Measurements from ENCODE around the gene HINT2. TPM values are rescaled to one million over a fixed set of nuclear protein-coding genes. Genes with fewer than 3 reads are reported as not detected.

Gene HINT2
- total and polyA plus RNA-seq, 7 donors = 36.5 to 64.7 (median 43.8) TPM

- WGBS, 3 donors = 95 to 100% (median 100%) methylated on average over 1 of the region's 1 CpG
Observed at GRCh38 chr9:35763803-35764202, 51.0 kb downstream of the HINT2 start.

GRCh38 chr9:35763181-35763580 lies 51.7 kb downstream of the HINT2 start:
- Histone ChIP-seq H3K4me1 (peaks cover 6% of the 10 kb centered on the region), H3K27me3 (ENCODE audit: insufficient read depth in 3 of 3, low read length in 2 of 3) (no peaks in the 10 kb centered on the region), H3K36me3 (ENCODE audit: insufficient read depth in 1 of 2, low read depth in 1 of 2) (no peaks in the 10 kb centered on the region), H3K4me3 (no peak overlapping the region), H3K9me3 (no peaks in the 10 kb centered on the region), H3K27ac (no peak overlapping the region)
- intact Hi-C loops (cut with DNase I) = no loop called here
- TF ChIP-seq CTCF (IDR thresholded peaks at IDR 0.05) = no peak
- 89 to 94% (median 93%) methylated on average over 2 of the region's 2 CpGs for WGBS, 3 donors
- ATAC-seq (no peak), DNase-seq (no peak)

More at GRCh38 chr9:35763803-35764202, 51.0 kb downstream of the HINT2 start:
- DNase-seq (no peak), ATAC-seq (no peak)
- no peaks in the 10 kb centered on the region for H3K27me3 ChIP-seq (ENCODE audit: insufficient read depth in 3 of 3, low read length in 2 of 3)
- H3K9me3 ChIP-seq = no peaks in the 10 kb centered on the region
- intact Hi-C loops (cut with DNase I) = no loop called here
- no peak for TF ChIP-seq CTCF (IDR thresholded peaks at IDR 0.05)
- H3K4me1 ChIP-seq = peaks cover 3% of the 10 kb centered on the region
- H3K4me3 ChIP-seq = no peak overlapping the region
- H3K27ac ChIP-seq = no peak overlapping the region
- H3K36me3 ChIP-seq (ENCODE audit: insufficient read depth in 1 of 2, low read depth in 1 of 2) = no peaks in the 10 kb centered on the region

Other genes with a start within 250 kb of the HINT2 start
- 10 to 100 TPM; 44.4 to 81.0 (median 56.8) TPM for gene TESK1, start 209.8 kb downstream of the HINT2 start, total RNA-seq
- 10 to 100 TPM; 59.4 to 73.6 (median 70.7) TPM for gene TESK1, start 209.8 kb downstream of the HINT2 start, polyA plus RNA-seq
- gene CD72, start 196.6 kb downstream of the HINT2 start, total RNA-seq = under 1 TPM; 0.57 to 0.71 (median 0.64) TPM
- gene CD72, start 196.6 kb downstream of the HINT2 start, polyA plus RNA-seq = 1 to 10 TPM in 1 of 3 donors, under 1 TPM in 2; 0.46 to 1.2 (median 0.68) TPM
- gene SIT1, start 164.1 kb downstream of the HINT2 start, total RNA-seq = under 1 TPM; 0.23 to 0.34 (median 0.28) TPM
- under 1 TPM in 2 of 3 donors, not detected in 1; 0.08 to 0.10 TPM for gene SIT1, start 164.1 kb downstream of the HINT2 start, polyA plus RNA-seq
- over 10,000 TPM in 1 of 4 donors, 1,000 to 10,000 TPM in 3; 3,787 to 10,280 (median 6,744) TPM for gene RMRP, start 157.0 kb downstream of the HINT2 start, total RNA-seq
- gene RMRP, start 157.0 kb downstream of the HINT2 start, polyA plus RNA-seq = 10 to 100 TPM in 1 of 3 donors, not detected in 2; 26.8 TPM
- 10 to 100 TPM; 15.4 to 39.4 (median 27.5) TPM for gene CCDC107, start 156.8 kb downstream of the HINT2 start, total RNA-seq
- gene CCDC107, start 156.8 kb downstream of the HINT2 start, polyA plus RNA-seq = 10 to 100 TPM; 21.5 to 49.4 (median 36.3) TPM
- under 1 TPM in 3 of 4 donors, not detected in 1; 0.07 to 0.21 (median 0.10) TPM for gene ARHGEF39, start 149.8 kb downstream of the HINT2 start, total RNA-seq
- under 1 TPM; 0.20 to 0.79 (median 0.29) TPM for gene ARHGEF39, start 149.8 kb downstream of the HINT2 start, polyA plus RNA-seq
- not detected for gene CA9, start 141.1 kb downstream of the HINT2 start, total RNA-seq
- under 1 TPM; 0.03 to 0.49 (median 0.05) TPM for gene CA9, start 141.1 kb downstream of the HINT2 start, polyA plus RNA-seq
- gene TPM2, start 125.1 kb downstream of the HINT2 start, total RNA-seq = over 10,000 TPM in 1 of 4 donors, 1,000 to 10,000 TPM in 3; 6,047 to 11,456 (median 7,939) TPM
- over 10,000 TPM in 2 of 3 donors, 1,000 to 10,000 TPM in 1; 6,654 to 16,334 (median 13,470) TPM for gene TPM2, start 125.1 kb downstream of the HINT2 start, polyA plus RNA-seq
- gene TLN1, start 82.8 kb downstream of the HINT2 start, total RNA-seq = 100 to 1,000 TPM; 146 to 212 (median 152) TPM
- 100 to 1,000 TPM in 1 of 3 donors, 10 to 100 TPM in 2; 88.2 to 320 (median 96.5) TPM for gene TLN1, start 82.8 kb downstream of the HINT2 start, polyA plus RNA-seq
- gene CREB3, start 82.4 kb downstream of the HINT2 start, total RNA-seq = 10 to 100 TPM; 16.1 to 22.4 (median 20.5) TPM
- 10 to 100 TPM; 20.9 to 55.1 (median 27.8) TPM for gene CREB3, start 82.4 kb downstream of the HINT2 start, polyA plus RNA-seq
- gene GBA2, start 65.8 kb downstream of the HINT2 start, total RNA-seq = 10 to 100 TPM; 36.1 to 83.6 (median 50.1) TPM
- gene GBA2, start 65.8 kb downstream of the HINT2 start, polyA plus RNA-seq = 100 to 1,000 TPM in 1 of 3 donors, 10 to 100 TPM in 2; 47.0 to 107 (median 47.4) TPM
- gene RGP1, start 65.8 kb downstream of the HINT2 start, total RNA-seq = 10 to 100 TPM; 32.3 to 51.0 (median 37.4) TPM
- gene RGP1, start 65.8 kb downstream of the HINT2 start, polyA plus RNA-seq = 10 to 100 TPM; 10.7 to 34.6 (median 24.0) TPM
- not detected for gene MSMP, start 60.8 kb downstream of the HINT2 start, total RNA-seq
- gene MSMP, start 60.8 kb downstream of the HINT2 start, polyA plus RNA-seq = 1 to 10 TPM in 1 of 3 donors, under 1 TPM in 1, not detected in 1; 0.16 to 1.2 TPM
- 10 to 100 TPM; 14.7 to 28.4 (median 18.3) TPM for gene NPR2, start 23.5 kb downstream of the HINT2 start, total RNA-seq
- gene NPR2, start 23.5 kb downstream of the HINT2 start, polyA plus RNA-seq = 10 to 100 TPM in 1 of 3 donors, 1 to 10 TPM in 2; 8.7 to 27.2 (median 9.2) TPM
- 1 to 10 TPM in 1 of 4 donors, under 1 TPM in 3; 0.39 to 1.3 (median 0.94) TPM for gene SPAG8, start 2.8 kb downstream of the HINT2 start, total RNA-seq
- gene SPAG8, start 2.8 kb downstream of the HINT2 start, polyA plus RNA-seq = 1 to 10 TPM in 1 of 3 donors, under 1 TPM in 2; 0.25 to 1.2 (median 0.56) TPM
- gene FAM221B, start 13.7 kb upstream of the HINT2 start, total RNA-seq = not detected
- gene FAM221B, start 13.7 kb upstream of the HINT2 start, polyA plus RNA-seq = not detected
- gene TMEM8B, start 14.2 kb upstream of the HINT2 start, total RNA-seq = 10 to 100 TPM in 2 of 4 donors, 1 to 10 TPM in 2; 8.9 to 18.5 (median 11.6) TPM
- gene TMEM8B, start 14.2 kb upstream of the HINT2 start, polyA plus RNA-seq = 1 to 10 TPM; 2.8 to 5.9 (median 3.9) TPM
- not detected for gene OR13J1, start 55.4 kb upstream of the HINT2 start, total RNA-seq
- not detected for gene OR13J1, start 55.4 kb upstream of the HINT2 start, polyA plus RNA-seq
- 1 to 10 TPM in 3 of 4 donors, under 1 TPM in 1; 0.95 to 4.9 (median 3.0) TPM for gene HRCT1, start 91.2 kb upstream of the HINT2 start, total RNA-seq
- gene HRCT1, start 91.2 kb upstream of the HINT2 start, polyA plus RNA-seq = 1 to 10 TPM in 2 of 3 donors, under 1 TPM in 1; 0.59 to 5.4 (median 1.6) TPM
- 1 to 10 TPM; 2.5 to 4.6 (median 4.0) TPM for gene SPAAR, start 94.4 kb upstream of the HINT2 start, total RNA-seq
- 1 to 10 TPM; 3.2 to 3.9 (median 3.6) TPM for gene SPAAR, start 94.4 kb upstream of the HINT2 start, polyA plus RNA-seq
- not detected for gene OR2S2, start 143.1 kb upstream of the HINT2 start, total RNA-seq
- not detected for gene OR2S2, start 143.1 kb upstream of the HINT2 start, polyA plus RNA-seq
- 1 to 10 TPM; 2.0 to 8.0 (median 4.6) TPM for gene RECK, start 221.9 kb upstream of the HINT2 start, total RNA-seq
- 1 to 10 TPM; 1.4 to 1.8 (median 1.5) TPM for gene RECK, start 221.9 kb upstream of the HINT2 start, polyA plus RNA-seq

Data from psoas muscle (tissue), 8 donors.